HepG2 (cell line): ENCODE data around the gene PSKH1. TPM values are rescaled to one million over a fixed set of nuclear protein-coding genes. Genes with fewer than 3 reads are reported as not detected.

Source experiments
- HNRNPLL ChIP-seq: fragments of 200-400 bp; formaldehyde crosslinking; IDR thresholded peaks from 2 replicates; pipeline ENCODE4 v1.6.1; 2017; ENCODE audit warnings: mild to moderate bottlenecking, low read depth, low read length; ENCODE audit not compliant: poor library complexity, severe bottlenecking
- PAF1 ChIP-seq: IDR thresholded peaks from 2 replicates; pipeline ENCODE4 v1.6.1; 2016; ENCODE audit warnings: missing genetic modification reagents, missing compliant biosample characterization
- RXRB ChIP-seq: IDR thresholded peaks from 2 replicates; pipeline ENCODE4 v1.6.1; 2016; ENCODE audit warnings: borderline replicate concordance, missing genetic modification reagents, missing compliant biosample characterization
- THYN1 ChIP-seq: sonication (generic); formaldehyde crosslinking; IDR thresholded peaks from 2 replicates; pipeline ENCODE4 v1.8.1; 2023; ENCODE audit warnings: low read depth, mild to moderate bottlenecking, moderate library complexity, missing genetic modification reagents, borderline replicate concordance
- ZNF331 ChIP-seq: sonication (generic); formaldehyde crosslinking; IDR thresholded peaks from 2 replicates; pipeline ENCODE4 v1.4.0; 2020; ENCODE audit warnings: missing genetic modification reagents
- ZNF44 ChIP-seq: sonication (generic); formaldehyde crosslinking; IDR thresholded peaks from 2 replicates; pipeline ENCODE4 v1.5.1; 2020; ENCODE audit warnings: mild to moderate bottlenecking, missing genetic modification reagents
- ZNF619 ChIP-seq: sonication (generic); formaldehyde crosslinking; IDR thresholded peaks from 2 replicates; pipeline ENCODE4 v1.4.0; 2020; ENCODE audit warnings: mild to moderate bottlenecking, missing genetic modification reagents
- polyA plus RNA-seq, 8 experiments: library from polyadenylated mRNA; depleted of rRNA in 3 of 8; stranded (reverse) in 7 of 8; unstranded in 1 of 8; fragments of >200 nt; fragmentation: Illumina TruSeq in 4 of 8; extraction: Trizol in 4 of 8; gene quantifications; 2 replicates each; pipeline versions ENCODE4 v1.2.1 to v1.2.3, GENCODE V29; 2011 to 2016; ENCODE audit warnings: low read depth in 4 of 8, missing spikeins in 1 of 8, mixed read lengths in 1 of 8; ENCODE audit not compliant: insufficient read depth in 1 of 8
- total RNA-seq, 5 experiments: library from RNA; depleted of rRNA; stranded (reverse); fragments of >200 nt; fragmentation: Illumina TruSeq; extraction: Trizol; gene quantifications; 2 replicates each; pipeline ENCODE4 v1.2.3, GENCODE V29; 2016; ENCODE audit warnings: low read depth in 1 of 5
- TF ChIP-seq, protein P1 (sequence below): sonication (generic); formaldehyde crosslinking; IDR thresholded peaks from 2 replicates; pipeline ENCODE4 v1.4.0; 2020; ENCODE audit warnings: missing genetic modification reagents, low read depth, mild to moderate bottlenecking, borderline replicate concordance
- TF ChIP-seq, protein P2 (sequence below): IDR thresholded peaks from 2 replicates; pipeline ENCODE4 v1.6.1; 2016; ENCODE audit warnings: mild to moderate bottlenecking, missing biosample characterization, missing genetic modification reagents
- TF ChIP-seq, protein P3 (sequence below): sonication (generic); formaldehyde crosslinking; conservative IDR thresholded peaks from 2 replicates; pipeline ENCODE4 v1.4.0; 2020; ENCODE audit warnings: missing genetic modification reagents
- TF ChIP-seq, protein P4 (sequence below): sonication (generic); formaldehyde crosslinking; IDR thresholded peaks from 2 replicates; pipeline ENCODE4 v1.4.0; 2020; ENCODE audit warnings: missing genetic modification reagents, mild to moderate bottlenecking, borderline replicate concordance
- TF ChIP-seq, protein P5 (sequence below): sonication (generic); formaldehyde crosslinking; IDR thresholded peaks from 2 replicates; pipeline ENCODE4 v1.4.0; 2020; ENCODE audit warnings: missing genetic modification reagents
- TF ChIP-seq, protein P6 (sequence below): sonication (generic); formaldehyde crosslinking; IDR thresholded peaks from 2 replicates; pipeline ENCODE4 v1.4.0; 2020; ENCODE audit warnings: missing genetic modification reagents

PSKH1 gene
- total and polyA plus RNA-seq, 2 of the 13 experiments (the other 11 are each of a cell fraction or from before 2014, with no cell fraction given): 8.4 to 19.1 TPM

DNA sequence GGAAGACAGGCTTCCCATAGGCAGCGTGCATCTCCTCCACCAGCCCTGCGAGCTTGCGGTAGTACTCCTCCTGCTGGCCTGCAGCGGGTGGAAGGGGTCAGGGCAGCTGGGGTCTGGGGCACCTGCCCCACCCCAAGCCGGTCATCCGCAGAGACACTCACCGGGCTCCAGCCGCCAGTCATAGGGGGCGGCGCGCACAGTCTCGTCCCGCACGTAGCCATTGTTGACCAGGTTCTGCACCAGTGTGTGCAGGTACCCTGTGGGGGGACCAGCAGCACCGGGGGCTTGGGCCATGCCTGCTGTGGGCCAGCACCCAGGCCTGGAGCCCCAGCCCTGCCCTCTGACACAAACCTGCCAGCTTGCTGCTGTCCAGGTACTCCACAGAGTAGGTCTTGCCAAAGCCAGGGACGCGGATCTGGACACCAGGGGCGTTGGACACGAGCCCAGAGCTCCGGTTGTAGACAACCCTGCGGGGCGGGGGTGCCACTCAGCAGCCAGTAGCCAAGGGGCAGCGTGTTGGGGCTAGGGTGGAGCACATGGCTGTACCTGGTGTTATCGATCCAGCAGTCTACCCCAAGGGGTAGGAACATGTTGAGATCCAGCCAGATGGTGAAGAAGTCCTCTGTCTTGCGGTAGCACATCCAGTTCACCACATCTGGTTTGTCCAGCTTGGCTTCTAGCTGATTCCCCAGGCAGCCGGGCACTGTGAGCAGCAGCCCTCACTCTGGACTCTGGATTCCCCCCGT is 49.6 kb downstream of the PSKH1 start (continued):
- TF ChIP-seq, protein P1, sequence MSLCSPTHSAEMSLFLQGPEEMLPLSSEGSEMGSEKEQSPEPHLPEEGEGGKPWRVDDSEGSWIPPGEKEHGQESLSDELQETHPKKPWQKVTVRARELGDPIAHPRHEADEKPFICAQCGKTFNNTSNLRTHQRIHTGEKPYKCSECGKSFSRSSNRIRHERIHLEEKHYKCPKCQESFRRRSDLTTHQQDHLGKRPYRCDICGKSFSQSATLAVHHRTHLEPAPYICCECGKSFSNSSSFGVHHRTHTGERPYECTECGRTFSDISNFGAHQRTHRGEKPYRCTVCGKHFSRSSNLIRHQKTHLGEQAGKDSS (CRISPR knock-in tag): 0 out of 2 replicates have a peak, but pooled peaks have one; percentile 21
- TF ChIP-seq, protein P2, sequence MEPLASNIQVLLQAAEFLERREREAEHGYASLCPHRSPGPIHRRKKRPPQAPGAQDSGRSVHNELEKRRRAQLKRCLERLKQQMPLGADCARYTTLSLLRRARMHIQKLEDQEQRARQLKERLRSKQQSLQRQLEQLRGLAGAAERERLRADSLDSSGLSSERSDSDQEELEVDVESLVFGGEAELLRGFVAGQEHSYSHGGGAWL (CRISPR knock-in tag): peak; percentile 54
- TF ChIP-seq THYN1 (CRISPR knock-in tag): no peak
- TF ChIP-seq, protein P3, sequence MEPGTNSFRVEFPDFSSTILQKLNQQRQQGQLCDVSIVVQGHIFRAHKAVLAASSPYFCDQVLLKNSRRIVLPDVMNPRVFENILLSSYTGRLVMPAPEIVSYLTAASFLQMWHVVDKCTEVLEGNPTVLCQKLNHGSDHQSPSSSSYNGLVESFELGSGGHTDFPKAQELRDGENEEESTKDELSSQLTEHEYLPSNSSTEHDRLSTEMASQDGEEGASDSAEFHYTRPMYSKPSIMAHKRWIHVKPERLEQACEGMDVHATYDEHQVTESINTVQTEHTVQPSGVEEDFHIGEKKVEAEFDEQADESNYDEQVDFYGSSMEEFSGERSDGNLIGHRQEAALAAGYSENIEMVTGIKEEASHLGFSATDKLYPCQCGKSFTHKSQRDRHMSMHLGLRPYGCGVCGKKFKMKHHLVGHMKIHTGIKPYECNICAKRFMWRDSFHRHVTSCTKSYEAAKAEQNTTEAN (CRISPR knock-in tag): 0 out of 2 replicates have a peak, but pooled peaks have one; percentile 43
- 0 out of 2 replicates have a peak, but pooled peaks have one; percentile 51 for TF ChIP-seq ZNF619
- peak; percentile 48 for TF ChIP-seq HNRNPLL
- TF ChIP-seq RXRB: peak; percentile 65; the same call in 1 of the 2 replicates
- TF ChIP-seq PAF1: peak; percentile 67
- peak; percentile 66; the same call in 1 of the 2 replicates for TF ChIP-seq ZNF44
- TF ChIP-seq ZNF331: peak; percentile 34; the same call in 1 of the 2 replicates
- TF ChIP-seq, protein P4, sequence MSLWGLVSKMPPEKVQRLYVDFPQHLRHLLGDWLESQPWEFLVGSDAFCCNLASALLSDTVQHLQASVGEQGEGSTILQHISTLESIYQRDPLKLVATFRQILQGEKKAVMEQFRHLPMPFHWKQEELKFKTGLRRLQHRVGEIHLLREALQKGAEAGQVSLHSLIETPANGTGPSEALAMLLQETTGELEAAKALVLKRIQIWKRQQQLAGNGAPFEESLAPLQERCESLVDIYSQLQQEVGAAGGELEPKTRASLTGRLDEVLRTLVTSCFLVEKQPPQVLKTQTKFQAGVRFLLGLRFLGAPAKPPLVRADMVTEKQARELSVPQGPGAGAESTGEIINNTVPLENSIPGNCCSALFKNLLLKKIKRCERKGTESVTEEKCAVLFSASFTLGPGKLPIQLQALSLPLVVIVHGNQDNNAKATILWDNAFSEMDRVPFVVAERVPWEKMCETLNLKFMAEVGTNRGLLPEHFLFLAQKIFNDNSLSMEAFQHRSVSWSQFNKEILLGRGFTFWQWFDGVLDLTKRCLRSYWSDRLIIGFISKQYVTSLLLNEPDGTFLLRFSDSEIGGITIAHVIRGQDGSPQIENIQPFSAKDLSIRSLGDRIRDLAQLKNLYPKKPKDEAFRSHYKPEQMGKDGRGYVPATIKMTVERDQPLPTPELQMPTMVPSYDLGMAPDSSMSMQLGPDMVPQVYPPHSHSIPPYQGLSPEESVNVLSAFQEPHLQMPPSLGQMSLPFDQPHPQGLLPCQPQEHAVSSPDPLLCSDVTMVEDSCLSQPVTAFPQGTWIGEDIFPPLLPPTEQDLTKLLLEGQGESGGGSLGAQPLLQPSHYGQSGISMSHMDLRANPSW: peak; percentile 32; the same call in 1 of the 2 replicates
- TF ChIP-seq, protein P5, sequence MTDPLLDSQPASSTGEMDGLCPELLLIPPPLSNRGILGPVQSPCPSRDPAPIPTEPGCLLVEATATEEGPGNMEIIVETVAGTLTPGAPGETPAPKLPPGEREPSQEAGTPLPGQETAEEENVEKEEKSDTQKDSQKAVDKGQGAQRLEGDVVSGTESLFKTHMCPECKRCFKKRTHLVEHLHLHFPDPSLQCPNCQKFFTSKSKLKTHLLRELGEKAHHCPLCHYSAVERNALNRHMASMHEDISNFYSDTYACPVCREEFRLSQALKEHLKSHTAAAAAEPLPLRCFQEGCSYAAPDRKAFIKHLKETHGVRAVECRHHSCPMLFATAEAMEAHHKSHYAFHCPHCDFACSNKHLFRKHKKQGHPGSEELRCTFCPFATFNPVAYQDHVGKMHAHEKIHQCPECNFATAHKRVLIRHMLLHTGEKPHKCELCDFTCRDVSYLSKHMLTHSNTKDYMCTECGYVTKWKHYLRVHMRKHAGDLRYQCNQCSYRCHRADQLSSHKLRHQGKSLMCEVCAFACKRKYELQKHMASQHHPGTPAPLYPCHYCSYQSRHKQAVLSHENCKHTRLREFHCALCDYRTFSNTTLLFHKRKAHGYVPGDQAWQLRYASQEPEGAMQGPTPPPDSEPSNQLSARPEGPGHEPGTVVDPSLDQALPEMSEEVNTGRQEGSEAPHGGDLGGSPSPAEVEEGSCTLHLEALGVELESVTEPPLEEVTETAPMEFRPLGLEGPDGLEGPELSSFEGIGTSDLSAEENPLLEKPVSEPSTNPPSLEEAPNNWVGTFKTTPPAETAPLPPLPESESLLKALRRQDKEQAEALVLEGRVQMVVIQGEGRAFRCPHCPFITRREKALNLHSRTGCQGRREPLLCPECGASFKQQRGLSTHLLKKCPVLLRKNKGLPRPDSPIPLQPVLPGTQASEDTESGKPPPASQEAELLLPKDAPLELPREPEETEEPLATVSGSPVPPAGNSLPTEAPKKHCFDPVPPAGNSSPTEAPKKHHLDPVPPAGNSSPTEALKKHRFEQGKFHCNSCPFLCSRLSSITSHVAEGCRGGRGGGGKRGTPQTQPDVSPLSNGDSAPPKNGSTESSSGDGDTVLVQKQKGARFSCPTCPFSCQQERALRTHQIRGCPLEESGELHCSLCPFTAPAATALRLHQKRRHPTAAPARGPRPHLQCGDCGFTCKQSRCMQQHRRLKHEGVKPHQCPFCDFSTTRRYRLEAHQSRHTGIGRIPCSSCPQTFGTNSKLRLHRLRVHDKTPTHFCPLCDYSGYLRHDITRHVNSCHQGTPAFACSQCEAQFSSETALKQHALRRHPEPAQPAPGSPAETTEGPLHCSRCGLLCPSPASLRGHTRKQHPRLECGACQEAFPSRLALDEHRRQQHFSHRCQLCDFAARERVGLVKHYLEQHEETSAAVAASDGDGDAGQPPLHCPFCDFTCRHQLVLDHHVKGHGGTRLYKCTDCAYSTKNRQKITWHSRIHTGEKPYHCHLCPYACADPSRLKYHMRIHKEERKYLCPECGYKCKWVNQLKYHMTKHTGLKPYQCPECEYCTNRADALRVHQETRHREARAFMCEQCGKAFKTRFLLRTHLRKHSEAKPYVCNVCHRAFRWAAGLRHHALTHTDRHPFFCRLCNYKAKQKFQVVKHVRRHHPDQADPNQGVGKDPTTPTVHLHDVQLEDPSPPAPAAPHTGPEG (CRISPR knock-in tag): peak; percentile 68; the same call in 1 of the 2 replicates
- TF ChIP-seq, protein P6, sequence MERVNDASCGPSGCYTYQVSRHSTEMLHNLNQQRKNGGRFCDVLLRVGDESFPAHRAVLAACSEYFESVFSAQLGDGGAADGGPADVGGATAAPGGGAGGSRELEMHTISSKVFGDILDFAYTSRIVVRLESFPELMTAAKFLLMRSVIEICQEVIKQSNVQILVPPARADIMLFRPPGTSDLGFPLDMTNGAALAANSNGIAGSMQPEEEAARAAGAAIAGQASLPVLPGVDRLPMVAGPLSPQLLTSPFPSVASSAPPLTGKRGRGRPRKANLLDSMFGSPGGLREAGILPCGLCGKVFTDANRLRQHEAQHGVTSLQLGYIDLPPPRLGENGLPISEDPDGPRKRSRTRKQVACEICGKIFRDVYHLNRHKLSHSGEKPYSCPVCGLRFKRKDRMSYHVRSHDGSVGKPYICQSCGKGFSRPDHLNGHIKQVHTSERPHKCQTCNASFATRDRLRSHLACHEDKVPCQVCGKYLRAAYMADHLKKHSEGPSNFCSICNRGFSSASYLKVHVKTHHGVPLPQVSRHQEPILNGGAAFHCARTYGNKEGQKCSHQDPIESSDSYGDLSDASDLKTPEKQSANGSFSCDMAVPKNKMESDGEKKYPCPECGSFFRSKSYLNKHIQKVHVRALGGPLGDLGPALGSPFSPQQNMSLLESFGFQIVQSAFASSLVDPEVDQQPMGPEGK: peak; percentile 56; the same call in 1 of the 2 replicates
